Pancreas (tissue), 10 donors: ENCODE measurements around the gene EFNA5. TPM values are rescaled to one million over a fixed set of nuclear protein-coding genes. Genes with fewer than 3 reads are reported as not detected.
A peak's percentile ranks its signal among the peaks of the same experiment; 100 is the strongest.

Experiments used
- ATAC-seq, 4 donors: fragments of 200-7000 bp; cut with Tn5 transposase; one replicate each; pipeline versions ENCODE4 v1.8.0 to v1.9.1; 2020; ENCODE audit warnings: mild to moderate bottlenecking in 4 of 4, moderate library complexity in 4 of 4
- DNase-seq, 6 donors: peaks; one replicate each; pipeline ENCODE4 v3.0.0-alpha.2; 2020
- FAIRE-seq: peaks from 2 replicates; lab custom pipeline; 2012; peaks lifted over from hg19 to GRCh38; lab: Jason Lieb, UNC
- H3K27ac ChIP-seq, 4 donors: fragments of 200-600 bp; sonication (generic); 1 replicate in 3 of 4; 2 replicates in 1 of 4; pipeline versions ENCODE4 v1.5.0 to v1.8.0; 2020
- H3K27me3 ChIP-seq, 4 donors: fragments of 200-600 bp; one replicate each; pipeline ENCODE4 v1.8.0; 2021
- H3K36me3 ChIP-seq, 3 donors: fragments of 200-600 bp; sonication (generic) in 1 of 3; one replicate each; pipeline versions ENCODE4 v1.5.0 to v1.8.0; 2020 to 2021
- H3K4me1 ChIP-seq, 3 donors: fragments of 200-600 bp; one replicate each; pipeline ENCODE4 v1.8.0; 2021
- H3K4me3 ChIP-seq, 4 donors: fragments of 200-600 bp; sonication (generic) in 2 of 4; one replicate each; pipeline versions ENCODE4 v1.5.0 to v1.8.0; 2020 to 2021
- H3K9me3 ChIP-seq, 4 donors: fragments of 200-600 bp; one replicate each; pipeline ENCODE4 v1.8.0; 2021
- WGBS, 2 donors: extraction: QIAGEN DNeasy Blood & Tissue Kit; methylation state at CpG; one replicate each; pipeline ENCODE4 v1.1.7; 2013; 5-methylcytosine and 5-hydroxymethylcytosine counted together
- intact Hi-C, 3 donors: fragments of 100-400 bp; cut with DNase I; formaldehyde crosslinking; loops; one replicate each; pipeline versions ENCODE4 v1.11.1 to v1.14.2; 2022
- polyA plus RNA-seq, 2 donors: library from polyadenylated mRNA; stranded (reverse); fragments of 200-250 nt; gene quantifications; one replicate each; pipeline ENCODE4 v1.2.3, GENCODE V29; 2013
- total RNA-seq, 6 donors: library from RNA; stranded (reverse); fragmentation: NEBNext Ultra II Directional in 4 of 6; extraction: Animal tissue kit (Norgen Biotek cat#: 25700) in 4 of 6; gene quantifications; one replicate each; pipeline versions ENCODE4 v1.2.1 to v1.2.4, GENCODE V29; 2021 to 2023
- TF ChIP-seq, protein P1 (sequence below), 4 donors: fragments of 200-600 bp; sonication (generic) in 3 of 4; IDR thresholded peaks; one replicate each; pipeline versions ENCODE4 v1.5.0 to v1.8.0; 2021; ENCODE audit warnings: antibody characterized with exemption in 4 of 4
- donor health status: healthy with polysubstance abuse.
- donor health status: DM: no; HTN: no; CAD: no; lungs with moderate emphysema.
- donor health status: DM: no; HTN: no; CAD: no.
- donor health status: control.
- donor health status: control.
- donor health status: Bipolar disorder and iron deficiency.
- donor health status: DM: yes; HTN: yes; CAD: no.
- donor health status: DM: no; HTN: no; CAD: no.
- donor health status: DM: no; HTN: no; CAD: no.
- donor health status: DM: yes; HTN: yes; CAD: no.

EFNA5 gene
- total and polyA plus RNA-seq, 8 donors: 0.23 to 3.8 (median 2.1) TPM

DNA sequence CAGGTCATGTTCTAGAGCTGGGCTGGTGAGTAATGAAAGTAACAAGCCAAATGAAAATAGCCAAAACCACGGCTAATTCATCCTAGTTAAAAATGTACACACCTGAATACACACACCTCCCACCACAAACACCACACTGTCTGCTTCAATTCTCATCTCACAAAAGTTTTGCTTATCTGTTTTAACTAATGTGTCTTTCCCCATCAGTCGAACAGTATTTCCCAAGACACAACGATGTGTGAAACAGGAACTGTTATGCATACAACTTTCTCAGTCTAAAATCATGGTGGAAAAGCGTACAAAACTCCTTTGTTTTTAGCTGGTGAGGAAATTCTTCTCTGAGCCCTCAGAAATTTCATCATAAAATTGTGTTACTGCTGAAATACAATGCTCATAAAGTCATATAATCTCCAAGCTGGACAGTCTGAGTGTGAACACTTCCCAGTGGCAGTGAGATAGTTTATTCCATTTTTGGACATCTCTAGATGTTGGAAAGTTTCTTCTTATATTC is 242.4 kb downstream of the EFNA5 start:
- Histone ChIP-seq H3K36me3 (no peaks in the 10 kb centered on the region), H3K27me3 (no peaks in the 10 kb centered on the region), H3K4me3 (no peak overlapping the region), H3K9me3 (no peaks in the 10 kb centered on the region), H3K27ac (no peak overlapping the region), H3K4me1 (no peaks in the 10 kb centered on the region)
- DNase-seq (no peak), FAIRE-seq (no peak), ATAC-seq (no peak)
- intact Hi-C loops: no loop called here
- TF ChIP-seq, protein P1, sequence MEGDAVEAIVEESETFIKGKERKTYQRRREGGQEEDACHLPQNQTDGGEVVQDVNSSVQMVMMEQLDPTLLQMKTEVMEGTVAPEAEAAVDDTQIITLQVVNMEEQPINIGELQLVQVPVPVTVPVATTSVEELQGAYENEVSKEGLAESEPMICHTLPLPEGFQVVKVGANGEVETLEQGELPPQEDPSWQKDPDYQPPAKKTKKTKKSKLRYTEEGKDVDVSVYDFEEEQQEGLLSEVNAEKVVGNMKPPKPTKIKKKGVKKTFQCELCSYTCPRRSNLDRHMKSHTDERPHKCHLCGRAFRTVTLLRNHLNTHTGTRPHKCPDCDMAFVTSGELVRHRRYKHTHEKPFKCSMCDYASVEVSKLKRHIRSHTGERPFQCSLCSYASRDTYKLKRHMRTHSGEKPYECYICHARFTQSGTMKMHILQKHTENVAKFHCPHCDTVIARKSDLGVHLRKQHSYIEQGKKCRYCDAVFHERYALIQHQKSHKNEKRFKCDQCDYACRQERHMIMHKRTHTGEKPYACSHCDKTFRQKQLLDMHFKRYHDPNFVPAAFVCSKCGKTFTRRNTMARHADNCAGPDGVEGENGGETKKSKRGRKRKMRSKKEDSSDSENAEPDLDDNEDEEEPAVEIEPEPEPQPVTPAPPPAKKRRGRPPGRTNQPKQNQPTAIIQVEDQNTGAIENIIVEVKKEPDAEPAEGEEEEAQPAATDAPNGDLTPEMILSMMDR (IDR thresholded peaks at IDR 0.05): no peak
- WGBS, 2 donors: 67 to 74% methylated on average over 4 of the region's 4 CpGs

DNA sequence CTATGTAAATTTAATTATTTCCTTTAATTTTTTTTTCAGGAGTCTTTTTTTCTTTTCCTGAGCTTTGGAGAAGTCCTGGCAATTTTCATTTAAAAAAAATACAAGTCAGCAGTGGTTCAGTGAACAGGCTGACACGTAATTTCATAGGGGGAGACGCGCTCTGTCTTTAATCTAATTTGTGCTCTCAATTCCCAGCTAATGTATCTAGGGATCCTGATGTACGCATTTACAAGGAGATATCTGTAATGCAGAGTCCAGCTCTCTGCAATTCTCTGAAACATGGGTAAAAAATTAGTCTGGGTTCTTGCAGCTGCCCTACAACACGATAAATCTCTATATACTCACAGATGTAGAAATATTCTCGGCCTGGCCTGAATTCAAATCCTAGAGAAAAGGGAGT is 243.9 kb downstream of the EFNA5 start:
- DNase-seq (no peak), ATAC-seq (no peak), FAIRE-seq (no peak)
- no peak overlapping the region for H3K27ac ChIP-seq
- 90 to 92% methylated on average over 6 of the region's 6 CpGs for WGBS, 2 donors
- intact Hi-C loops: no loop called here
- H3K27me3 ChIP-seq: no peaks in the 10 kb centered on the region
- TF ChIP-seq, protein P1 (IDR thresholded peaks at IDR 0.05): no peak
- no peaks in the 10 kb centered on the region for H3K4me1 ChIP-seq
- no peak overlapping the region for H3K4me3 ChIP-seq
- H3K9me3 ChIP-seq: no peaks in the 10 kb centered on the region
- no peaks in the 10 kb centered on the region for H3K36me3 ChIP-seq

DNA sequence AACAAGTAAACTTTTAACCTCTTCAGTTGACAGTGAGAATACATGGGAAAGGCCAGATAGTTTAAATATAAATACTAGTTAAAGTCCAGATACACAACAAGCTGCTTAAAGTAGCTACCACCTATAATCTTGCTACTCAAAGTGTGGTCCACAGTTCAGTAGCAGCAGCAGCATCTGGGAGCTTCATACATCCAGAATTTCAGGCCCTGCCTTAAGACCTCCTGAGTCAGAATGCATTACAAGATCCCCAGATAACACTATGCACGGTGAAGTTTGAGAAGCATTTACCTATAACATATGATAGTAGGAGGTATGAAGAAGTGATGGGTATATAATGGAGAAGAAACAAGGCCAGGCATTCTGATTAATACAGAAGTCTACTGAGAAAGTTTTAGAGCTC is 244.5 kb downstream of the EFNA5 start:
- DNase-seq (no peak), ATAC-seq (no peak), FAIRE-seq (no peak)
- Histone ChIP-seq H3K36me3 (no peaks in the 10 kb centered on the region), H3K9me3 (no peaks in the 10 kb centered on the region), H3K27me3 (no peaks in the 10 kb centered on the region), H3K27ac (no peak overlapping the region), H3K4me3 (no peak overlapping the region), H3K4me1 (no peaks in the 10 kb centered on the region)
- WGBS, 2 donors: 92 to 93% methylated on average over 1 of the region's 1 CpG
- intact Hi-C loops: no loop called here
- TF ChIP-seq, protein P1 (IDR thresholded peaks at IDR 0.05): no peak

DNA sequence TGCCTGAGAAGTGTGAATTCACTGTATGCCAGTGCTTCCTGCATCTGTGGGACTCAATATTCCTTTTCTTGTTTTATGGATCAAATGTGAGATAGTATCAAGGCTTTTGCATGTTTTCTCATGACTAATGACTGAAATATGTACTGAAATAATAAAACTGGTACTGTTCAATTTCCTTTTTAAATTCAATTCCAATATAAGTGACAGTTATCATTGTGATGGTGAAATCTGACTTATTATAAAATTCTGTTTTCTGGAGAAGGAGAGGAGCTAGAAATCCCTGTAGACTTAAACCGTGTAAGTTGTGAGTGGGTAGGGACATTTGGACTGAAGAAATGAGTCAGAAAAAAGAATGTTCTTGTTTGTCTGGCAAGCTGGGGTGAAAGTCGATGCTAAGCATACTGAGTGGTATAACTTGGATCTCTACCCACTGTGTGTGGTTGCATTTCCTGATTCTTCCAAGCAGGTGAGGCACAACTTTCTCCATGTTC is 245.2 kb downstream of the EFNA5 start:
- TF ChIP-seq, protein P1 (IDR thresholded peaks at IDR 0.05): no peak
- H3K27me3 ChIP-seq: no peaks in the 10 kb centered on the region
- H3K36me3 ChIP-seq: no peaks in the 10 kb centered on the region
- no peak overlapping the region for H3K4me3 ChIP-seq
- no peaks in the 10 kb centered on the region for H3K9me3 ChIP-seq
- H3K27ac ChIP-seq: no peak overlapping the region
- H3K4me1 ChIP-seq: no peaks in the 10 kb centered on the region
- DNase-seq (no peak), FAIRE-seq (no peak), ATAC-seq (peak in 2 of 4 donors; percentile 44 to 52)
- intact Hi-C loops: no loop called here
- WGBS, 2 donors: 61 to 66% methylated on average over 2 of the region's 2 CpGs

DNA sequence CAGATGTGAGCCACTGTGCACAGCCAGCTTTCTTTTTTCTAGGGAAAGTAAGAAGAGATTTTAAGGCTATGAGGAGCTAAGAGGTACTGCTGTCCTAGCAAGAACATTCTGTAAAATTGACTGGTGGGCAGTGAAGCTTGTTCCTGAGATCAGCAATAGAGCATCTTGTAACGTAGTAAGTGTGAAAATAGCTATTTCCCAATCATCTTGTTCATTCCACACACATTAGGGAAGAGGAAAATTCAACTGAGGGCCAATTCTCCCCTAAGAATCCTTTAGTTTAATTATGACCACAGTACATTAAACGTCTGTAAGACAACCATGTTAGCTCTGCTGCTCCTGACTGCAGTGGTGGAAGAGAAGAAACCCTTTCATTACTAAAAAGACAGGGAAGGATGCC is 246.2 kb downstream of the EFNA5 start:
- no peak overlapping the region for H3K27ac ChIP-seq
- no peaks in the 10 kb centered on the region for H3K4me1 ChIP-seq
- 71 to 73% methylated on average over 2 of the region's 2 CpGs for WGBS, 2 donors
- no peaks in the 10 kb centered on the region for H3K9me3 ChIP-seq
- intact Hi-C loops: no loop called here
- no peaks in the 10 kb centered on the region for H3K27me3 ChIP-seq
- TF ChIP-seq, protein P1 (IDR thresholded peaks at IDR 0.05): no peak
- no peak for ATAC-seq
- DNase-seq: no peak
- no peak overlapping the region for H3K4me3 ChIP-seq
- no peak for FAIRE-seq
- H3K36me3 ChIP-seq: no peaks in the 10 kb centered on the region
